ENCODE measurements around the gene RGS7.
"Not testable (repeated sequence)": the region's sequence is repeated elsewhere in the genome, so short reads cannot be mapped to it uniquely, and the experiment has no call there.

DNA sequence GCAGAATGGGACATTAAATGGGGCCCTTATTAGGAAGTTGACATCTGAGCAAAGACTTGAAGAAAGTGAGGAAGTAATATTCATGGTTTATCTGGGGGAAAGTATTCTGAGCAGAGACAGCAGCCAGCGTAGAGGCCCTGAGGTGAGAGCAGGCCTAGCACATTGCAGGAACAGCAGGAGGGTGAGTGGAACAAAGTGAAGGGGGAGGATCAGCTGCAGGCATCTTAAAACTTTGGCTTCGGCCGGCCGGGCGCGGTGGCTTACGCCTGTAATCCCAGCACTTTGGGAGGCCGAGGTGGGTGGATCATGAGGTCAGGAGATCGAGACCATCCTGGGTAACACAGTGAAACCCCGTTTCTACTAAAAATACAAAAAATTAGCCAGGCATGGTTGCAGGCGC is 55.0 kb downstream of the RGS7 start:
- TF ChIP-seq, protein P1, sequence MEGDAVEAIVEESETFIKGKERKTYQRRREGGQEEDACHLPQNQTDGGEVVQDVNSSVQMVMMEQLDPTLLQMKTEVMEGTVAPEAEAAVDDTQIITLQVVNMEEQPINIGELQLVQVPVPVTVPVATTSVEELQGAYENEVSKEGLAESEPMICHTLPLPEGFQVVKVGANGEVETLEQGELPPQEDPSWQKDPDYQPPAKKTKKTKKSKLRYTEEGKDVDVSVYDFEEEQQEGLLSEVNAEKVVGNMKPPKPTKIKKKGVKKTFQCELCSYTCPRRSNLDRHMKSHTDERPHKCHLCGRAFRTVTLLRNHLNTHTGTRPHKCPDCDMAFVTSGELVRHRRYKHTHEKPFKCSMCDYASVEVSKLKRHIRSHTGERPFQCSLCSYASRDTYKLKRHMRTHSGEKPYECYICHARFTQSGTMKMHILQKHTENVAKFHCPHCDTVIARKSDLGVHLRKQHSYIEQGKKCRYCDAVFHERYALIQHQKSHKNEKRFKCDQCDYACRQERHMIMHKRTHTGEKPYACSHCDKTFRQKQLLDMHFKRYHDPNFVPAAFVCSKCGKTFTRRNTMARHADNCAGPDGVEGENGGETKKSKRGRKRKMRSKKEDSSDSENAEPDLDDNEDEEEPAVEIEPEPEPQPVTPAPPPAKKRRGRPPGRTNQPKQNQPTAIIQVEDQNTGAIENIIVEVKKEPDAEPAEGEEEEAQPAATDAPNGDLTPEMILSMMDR (IDR thresholded peaks at IDR 0.05 in 4 of 5, conservative IDR thresholded peaks at IDR 0.05 in 1 of 5) = not testable (repeated sequence)
- not testable (repeated sequence) for TF ChIP-seq POLR2A (IDR thresholded peaks at IDR 0.05)
